ENCODE measurements around the gene SNX33.

GRCh38 chr15:75666823-75667501 lies 19.2 kb downstream of the SNX33 start:
- TF ChIP-seq EP300 (IDR thresholded peaks at IDR 0.05) (peak; percentile 27 to 49; a peak in 3 of 5 replicates), USF2 (IDR thresholded peaks at IDR 0.05) (peak; percentile 46; the same call in 1 of the 2 replicates), CTCF (IDR thresholded peaks at IDR 0.05) (no peak), CHD2 (IDR thresholded peaks at IDR 0.05; ENCODE audit: low read length, partially characterized antibody) (no peak), MYC (IDR thresholded peaks at IDR 0.05; ENCODE audit: borderline replicate concordance, low read length) (0 out of 2 replicates have a peak, but pooled peaks have one; percentile 59), JUNB (IDR thresholded peaks at IDR 0.05) (peak; percentile 47; the same call in 1 of the 2 replicates), BHLHE40 (IDR thresholded peaks at IDR 0.05; ENCODE audit: low read depth, low read length) (peak; percentile 73; the same call in 1 of the 2 replicates), REST (IDR thresholded peaks at IDR 0.05) (no peak), MAX (IDR thresholded peaks at IDR 0.05) (peak; percentile 97), ZSCAN20 (CRISPR knock-in tag; IDR thresholded peaks at IDR 0.05) (no peak)
- TF ChIP-seq, protein P1, sequence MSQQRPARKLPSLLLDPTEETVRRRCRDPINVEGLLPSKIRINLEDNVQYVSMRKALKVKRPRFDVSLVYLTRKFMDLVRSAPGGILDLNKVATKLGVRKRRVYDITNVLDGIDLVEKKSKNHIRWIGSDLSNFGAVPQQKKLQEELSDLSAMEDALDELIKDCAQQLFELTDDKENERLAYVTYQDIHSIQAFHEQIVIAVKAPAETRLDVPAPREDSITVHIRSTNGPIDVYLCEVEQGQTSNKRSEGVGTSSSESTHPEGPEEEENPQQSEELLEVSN (IDR thresholded peaks at IDR 0.05; ENCODE audit: borderline replicate concordance, low read depth) = peak; percentile 84

Data from A549 (cell line).